Esophagus muscularis mucosa (tissue), 4 donors: Measurements from ENCODE around the gene STK32B.

Source experiments
- CTCF ChIP-seq, 3 experiments: fragments of 200-600 bp in 2 of 3; fragments of 450-650 bp in 1 of 3; sonication (generic) in 2 of 3; IDR thresholded peaks; one replicate each; pipeline ENCODE4 v1.5.1; 2017 to 2019; ENCODE audit warnings: antibody characterized with exemption in 3 of 3, mild to moderate bottlenecking in 2 of 3, moderate library complexity in 1 of 3
- EP300 ChIP-seq: sonication (generic); formaldehyde crosslinking; IDR thresholded peaks from one replicate; pipeline ENCODE4 v1.6.1; 2017; ENCODE audit warnings: antibody characterized with exemption
- POLR2AphosphoS5 ChIP-seq, 2 donors: sonication (generic); formaldehyde crosslinking; IDR thresholded peaks; one replicate each; pipeline ENCODE4 v1.6.1; 2017; ENCODE audit warnings: antibody characterized with exemption in 2 of 2

GRCh38 chr4:5259471-5259870 lies 208.2 kb downstream of the STK32B start:
- TF ChIP-seq POLR2AphosphoS5 (IDR thresholded peaks at IDR 0.05) (no peak), EP300 (no peak), CTCF (IDR thresholded peaks at IDR 0.05) (no peak)
